ENCODE measurements around the gene UBR1. TPM values are rescaled to one million over a fixed set of nuclear protein-coding genes. Genes with fewer than 3 reads are reported as not detected.
"Not testable (repeated sequence)": the region's sequence is repeated elsewhere in the genome, so short reads cannot be mapped to it uniquely, and the experiment has no call there.

UBR1 gene
- total RNA-seq, 1 donor from 2014 or later = 38.7 TPM

DNA sequence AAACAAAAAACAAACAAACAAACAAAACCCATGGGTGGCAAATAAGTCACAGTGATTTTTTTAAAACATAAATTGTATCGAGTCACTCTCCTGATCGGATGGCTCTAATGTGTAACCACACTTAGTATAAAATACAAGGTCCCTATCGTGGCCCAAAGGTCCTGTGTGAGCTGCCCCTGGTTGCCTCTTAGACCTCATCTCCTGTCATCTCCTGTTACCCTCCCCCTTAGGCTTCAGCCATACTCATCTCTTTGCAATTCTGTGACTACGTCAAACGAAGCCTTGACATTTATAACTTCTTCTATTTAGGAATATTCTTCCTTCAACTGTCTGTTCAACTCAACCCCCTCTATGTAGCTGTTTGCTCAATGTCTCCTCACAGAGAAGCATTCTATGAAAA is 141.4 kb downstream of the UBR1 start:
- DNase-seq = no peak

DNA sequence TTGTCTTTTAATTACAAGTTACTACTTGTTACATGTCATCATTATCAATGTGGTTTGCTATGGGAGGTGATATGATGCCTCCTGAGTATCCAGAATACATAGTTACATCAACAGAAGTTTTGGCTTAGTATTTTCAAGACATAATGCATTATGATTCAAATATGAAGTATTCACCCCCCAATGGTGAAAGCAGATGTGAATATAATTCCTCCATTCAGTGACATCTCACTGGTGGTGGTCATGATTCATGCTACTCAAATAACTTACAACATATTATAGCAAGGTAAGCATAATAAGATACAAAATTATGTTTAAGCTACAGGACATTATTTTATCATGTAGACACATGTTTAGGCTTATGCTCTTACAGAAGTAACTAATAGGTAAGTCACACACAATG is 150.3 kb downstream of the UBR1 start:
- DNase-seq = no peak

DNA sequence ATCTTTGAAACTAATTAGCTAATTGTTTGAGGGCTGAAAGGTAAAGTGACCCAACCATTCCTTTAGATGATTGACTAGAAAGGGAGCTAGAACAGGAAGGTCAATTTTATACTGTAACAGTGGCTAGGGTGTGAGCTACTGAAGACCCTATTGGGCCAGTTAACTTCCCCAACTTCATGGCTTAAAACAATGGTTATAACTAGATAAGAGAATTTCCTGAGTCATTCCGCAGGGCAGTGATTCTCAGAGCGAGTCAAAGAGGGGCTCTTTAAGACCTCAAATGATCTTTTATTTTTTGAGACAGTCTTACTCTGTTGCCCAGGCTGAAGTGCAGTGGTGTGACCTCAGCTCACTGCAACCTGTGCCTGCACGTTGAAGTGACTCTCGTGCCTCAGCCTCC is 151.5 kb downstream of the UBR1 start:
- DNase-seq = no peak

GRCh38 chr15:42948898-42949297 is 156.9 kb downstream of the UBR1 start:
- DNase-seq = not testable (repeated sequence)

DNA sequence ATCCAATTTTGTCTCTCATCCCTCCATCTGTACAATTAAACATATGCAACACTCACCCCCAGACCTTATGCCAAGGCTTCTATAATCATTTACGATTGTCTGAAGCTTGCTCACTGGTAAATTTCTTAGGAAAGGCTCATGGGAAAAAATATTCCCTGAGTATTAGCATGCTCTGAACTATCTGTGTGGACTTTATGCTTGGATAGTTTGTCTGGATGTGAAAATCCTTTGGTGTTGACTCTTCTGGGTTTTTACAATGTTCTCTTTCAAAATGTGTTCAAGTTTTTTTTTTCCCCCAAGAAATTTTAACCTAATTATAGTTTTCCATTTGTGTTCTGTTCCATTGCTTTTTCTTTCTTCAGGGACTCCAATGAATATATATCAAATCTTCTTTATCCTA is 165.3 kb downstream of the UBR1 start:
- DNase-seq = no peak

DNA sequence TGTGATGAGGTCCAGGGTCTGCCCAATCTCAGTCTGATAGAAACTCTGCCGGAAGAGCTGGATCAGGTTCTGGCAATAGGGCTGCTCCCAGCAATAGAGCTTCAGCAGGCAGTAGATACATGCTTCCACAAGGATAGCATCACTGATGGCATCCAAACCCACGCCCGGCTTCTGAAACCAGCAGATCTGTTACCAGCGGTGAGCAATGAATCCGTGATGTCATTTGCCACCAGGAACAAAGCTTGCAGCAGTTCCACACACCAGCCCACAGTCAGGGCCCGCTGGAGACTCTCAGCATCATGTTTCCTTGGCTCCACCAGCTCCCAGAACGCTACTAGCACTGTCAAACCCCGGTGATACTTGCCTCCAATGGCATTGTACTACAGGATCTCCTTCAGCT is 166.0 kb downstream of the UBR1 start:
- no peak for DNase-seq

GRCh38 chr15:42937143-42937542 is 168.7 kb downstream of the UBR1 start:
- DNase-seq = no peak

DNA sequence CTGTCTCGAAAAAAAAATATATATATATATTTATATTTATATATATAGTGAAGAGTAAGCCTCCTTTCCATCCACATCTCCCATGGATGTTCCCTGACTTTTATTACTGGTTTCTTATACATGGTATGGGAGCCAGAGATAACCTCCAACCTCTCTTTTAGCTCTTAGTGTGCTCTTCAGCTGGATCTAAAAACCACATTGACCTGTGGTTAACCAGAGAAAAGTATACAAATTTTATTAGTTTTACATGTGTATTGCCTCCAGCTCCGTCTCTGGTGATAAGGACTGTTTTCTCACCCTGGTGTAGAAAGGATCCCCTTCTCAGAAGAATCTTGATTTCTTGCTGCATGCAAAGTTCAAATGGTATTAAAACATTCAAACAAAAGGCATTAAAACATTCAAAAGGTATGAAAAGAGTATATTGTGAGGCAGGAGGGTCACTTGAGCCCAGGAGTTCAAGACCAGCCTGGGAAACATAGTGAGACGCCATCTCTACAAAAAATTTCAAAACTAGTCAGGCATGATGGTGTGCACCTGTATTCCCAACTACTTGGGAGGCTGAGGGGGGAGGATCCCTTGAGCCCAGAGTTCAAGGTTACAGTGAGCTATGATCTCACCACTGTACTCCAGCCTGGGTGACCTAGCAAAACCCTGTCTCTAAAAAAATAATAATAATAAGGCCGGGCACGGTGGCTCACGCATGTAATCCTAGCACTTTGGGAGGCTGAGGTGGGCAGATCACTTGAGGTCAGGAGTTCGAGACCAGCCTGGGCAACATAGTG is 171.8 kb downstream of the UBR1 start:
- DNase-seq = no peak

DNA sequence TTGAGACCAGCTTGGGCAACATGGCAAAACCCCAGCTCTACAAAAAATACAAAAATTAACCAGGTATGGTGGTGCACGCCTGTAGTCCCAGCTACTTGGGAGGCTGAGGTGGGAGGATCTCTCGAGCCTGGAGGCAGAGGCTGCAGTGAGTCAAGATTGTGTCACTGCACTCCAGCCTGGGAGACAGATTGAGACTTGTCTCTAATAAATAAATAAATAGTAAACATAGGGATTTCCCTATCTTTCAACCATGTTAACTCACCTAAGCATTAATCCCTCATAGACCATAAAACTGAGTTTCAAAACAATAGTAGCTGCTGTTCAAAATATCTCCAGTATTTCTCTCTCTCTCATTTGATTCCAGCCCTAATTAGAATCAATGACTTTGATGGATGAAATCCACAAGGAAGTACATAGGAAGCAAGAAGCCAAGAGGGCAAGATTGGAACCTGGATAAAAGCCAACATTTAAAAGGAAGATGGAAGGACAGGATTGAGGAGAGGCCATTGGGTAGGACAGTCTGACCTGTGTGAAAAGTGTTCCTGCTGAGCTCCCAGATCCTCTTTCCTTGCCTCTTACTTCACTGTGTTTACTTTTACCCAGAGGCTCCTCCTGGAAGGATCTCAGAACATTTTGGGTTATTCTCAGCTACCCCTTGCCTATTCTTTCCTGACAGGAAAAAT is 172.9 kb downstream of the UBR1 start:
- DNase-seq = no peak

- no peak for DNase-seq
Observed at GRCh38 chr15:42931702-42932486, 173.9 kb downstream of the UBR1 start.

- no peak for DNase-seq
Observed at GRCh38 chr15:42929306-42929848, 176.5 kb downstream of the UBR1 start.

GRCh38 chr15:42921342-42921731 is 184.5 kb downstream of the UBR1 start:
- no peak for DNase-seq

GRCh38 chr15:42920519-42921341 is 185.1 kb downstream of the UBR1 start, which contains the start of gene TTBK2:
TSS of gene TTBK2 (minus strand) at chr15:42920778. CDS start at chr15:42878617, 42,161 bp downstream.
- peak; percentile 98 for DNase-seq

GRCh38 chr15:42919799-42920518 is 185.9 kb downstream of the UBR1 start:
- peak; percentile 29 for DNase-seq

- DNase-seq = no peak
Observed at GRCh38 chr15:42919308-42919707, 186.5 kb downstream of the UBR1 start.

GRCh38 chr15:42918047-42918446 is 187.8 kb downstream of the UBR1 start:
- no peak for DNase-seq

GRCh38 chr15:42915654-42916315 is 190.1 kb downstream of the UBR1 start:
- no peak for DNase-seq

GRCh38 chr15:42914728-42915497 is 190.9 kb downstream of the UBR1 start:
- no peak for DNase-seq

DNA sequence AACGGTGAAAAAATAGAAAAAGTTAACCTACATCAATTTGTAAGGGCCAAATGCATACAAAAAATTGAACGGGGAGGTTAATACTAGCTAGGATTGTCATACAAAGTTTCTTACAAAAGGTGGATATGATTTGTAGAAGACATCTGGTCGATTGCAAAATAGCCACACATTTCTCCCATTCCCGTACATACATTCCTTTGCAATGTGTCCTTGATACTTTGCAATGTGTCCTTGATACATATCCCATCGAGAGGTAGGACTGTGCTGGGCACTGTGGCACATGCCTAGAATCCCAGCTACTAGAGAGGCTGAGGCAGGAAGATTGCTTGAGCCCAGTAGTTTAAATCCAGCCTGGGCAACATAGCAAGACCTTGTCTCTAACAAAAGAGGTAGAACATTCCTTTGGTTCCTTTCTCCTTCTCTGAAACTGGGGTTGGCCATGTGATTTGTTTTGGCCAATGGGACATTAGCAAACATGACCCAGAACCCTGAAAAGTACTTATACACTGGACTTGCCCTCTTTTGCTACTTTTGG is 194.7 kb downstream of the UBR1 start:
- DNase-seq = no peak

Data from skin of body (tissue), 2 donors.